Cardiac muscle cell (in vitro differentiated cells and primary cell): ENCODE measurements around the gene NFE2. TPM values are rescaled to one million over a fixed set of nuclear protein-coding genes. Genes with fewer than 3 reads are reported as not detected.

Experiments used
- DNase-seq, 2 donors: peaks; one replicate each; pipeline versions ENCODE4 v3.0.0 to v3.0.0-alpha.2; 2010 to 2017; ENCODE audit warnings: low read depth in 1 of 2, low spot score in 1 of 2
- H3K27ac ChIP-seq: fragments of 200-600 bp; sonication (generic); 2 replicates; pipeline ENCODE4 v1.5.1; 2016
- H3K27me3 ChIP-seq: fragments of 200-600 bp; sonication (generic); 2 replicates; pipeline ENCODE4 v1.6.0; 2016; ENCODE audit warnings: control low read depth
- H3K36me3 ChIP-seq: fragments of 200-600 bp; sonication (generic); 2 replicates; pipeline ENCODE4 v1.5.1; 2016; ENCODE audit warnings: control low read depth
- H3K4me1 ChIP-seq: fragments of 200-600 bp; sonication (generic); 2 replicates; pipeline ENCODE4 v1.8.1; 2017; ENCODE audit warnings: low read depth, mild to moderate bottlenecking, mixed run types
- H3K4me3 ChIP-seq: fragments of 200-600 bp; sonication (generic); 2 replicates; pipeline ENCODE4 v1.5.1; 2016; ENCODE audit warnings: mild to moderate bottlenecking
- H3K9me3 ChIP-seq: fragments of 200-600 bp; sonication (generic); 2 replicates; pipeline ENCODE4 v1.5.1; 2017; ENCODE audit warnings: low read depth, mild to moderate bottlenecking, control low read depth
- polyA plus RNA-seq: library from polyadenylated mRNA; unstranded; fragments of >200 nt; fragmentation: Nextera tagmentation; extraction: Ambion mirVana; gene quantifications from 2 replicates; pipeline ENCODE4 v1.2.1, GENCODE V29; 2016
- total RNA-seq: library from RNA; depleted of rRNA; stranded (reverse); fragments of >200 nt; gene quantifications from 2 replicates; pipeline ENCODE4 v1.2.3, GENCODE V29; 2016
- TF ChIP-seq, protein P1 (sequence below): IDR thresholded peaks from 2 replicates; pipeline ENCODE4 v1.5.1; 2012; ENCODE audit warnings: low read depth, mild to moderate bottlenecking, low read length

NFE2 gene
- total and polyA plus RNA-seq, 2 experiments from 2014 or later: 4.9 to 8.4 TPM

DNA sequence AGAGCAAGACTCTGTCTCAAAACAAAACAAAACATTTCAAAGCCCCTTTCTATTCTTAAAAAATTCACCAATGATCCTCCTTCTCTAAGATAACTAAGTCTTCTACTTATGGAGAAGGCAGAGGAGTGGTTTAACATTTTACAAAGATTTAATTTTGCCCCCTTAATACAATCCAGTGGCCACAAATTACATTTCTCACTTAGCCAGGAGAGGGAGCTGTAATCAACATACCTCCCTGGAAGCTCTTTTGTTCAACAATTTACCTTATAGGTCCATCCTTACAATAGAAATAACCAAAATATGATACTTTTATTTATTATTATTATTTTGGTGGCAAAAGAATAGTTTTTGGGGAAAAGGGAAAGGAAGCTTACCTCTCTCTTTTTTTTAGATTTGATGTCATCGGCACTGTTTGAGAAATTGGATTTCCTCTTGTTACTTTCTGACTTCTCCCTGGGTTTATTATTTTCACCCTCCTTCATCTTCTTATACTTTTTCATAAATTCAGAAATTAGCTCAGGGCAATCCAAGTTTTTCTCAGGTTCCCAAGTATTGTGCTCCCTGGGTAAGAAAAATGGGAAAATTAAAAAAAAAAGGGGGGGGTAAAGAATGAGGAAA is 49.0 kb downstream of the NFE2 start:
- Histone ChIP-seq H3K27me3 (no peaks in the 10 kb centered on the region), H3K4me3 (no peak overlapping the region), H3K27ac (no peak overlapping the region), H3K4me1 (peaks cover 10% of the 10 kb centered on the region), H3K36me3 (peaks cover 40% of the 10 kb centered on the region), H3K9me3 (no peaks in the 10 kb centered on the region)
- TF ChIP-seq, protein P1, sequence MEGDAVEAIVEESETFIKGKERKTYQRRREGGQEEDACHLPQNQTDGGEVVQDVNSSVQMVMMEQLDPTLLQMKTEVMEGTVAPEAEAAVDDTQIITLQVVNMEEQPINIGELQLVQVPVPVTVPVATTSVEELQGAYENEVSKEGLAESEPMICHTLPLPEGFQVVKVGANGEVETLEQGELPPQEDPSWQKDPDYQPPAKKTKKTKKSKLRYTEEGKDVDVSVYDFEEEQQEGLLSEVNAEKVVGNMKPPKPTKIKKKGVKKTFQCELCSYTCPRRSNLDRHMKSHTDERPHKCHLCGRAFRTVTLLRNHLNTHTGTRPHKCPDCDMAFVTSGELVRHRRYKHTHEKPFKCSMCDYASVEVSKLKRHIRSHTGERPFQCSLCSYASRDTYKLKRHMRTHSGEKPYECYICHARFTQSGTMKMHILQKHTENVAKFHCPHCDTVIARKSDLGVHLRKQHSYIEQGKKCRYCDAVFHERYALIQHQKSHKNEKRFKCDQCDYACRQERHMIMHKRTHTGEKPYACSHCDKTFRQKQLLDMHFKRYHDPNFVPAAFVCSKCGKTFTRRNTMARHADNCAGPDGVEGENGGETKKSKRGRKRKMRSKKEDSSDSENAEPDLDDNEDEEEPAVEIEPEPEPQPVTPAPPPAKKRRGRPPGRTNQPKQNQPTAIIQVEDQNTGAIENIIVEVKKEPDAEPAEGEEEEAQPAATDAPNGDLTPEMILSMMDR: peak; percentile 67
- DNase-seq: peak; percentile 55 to 72

DNA sequence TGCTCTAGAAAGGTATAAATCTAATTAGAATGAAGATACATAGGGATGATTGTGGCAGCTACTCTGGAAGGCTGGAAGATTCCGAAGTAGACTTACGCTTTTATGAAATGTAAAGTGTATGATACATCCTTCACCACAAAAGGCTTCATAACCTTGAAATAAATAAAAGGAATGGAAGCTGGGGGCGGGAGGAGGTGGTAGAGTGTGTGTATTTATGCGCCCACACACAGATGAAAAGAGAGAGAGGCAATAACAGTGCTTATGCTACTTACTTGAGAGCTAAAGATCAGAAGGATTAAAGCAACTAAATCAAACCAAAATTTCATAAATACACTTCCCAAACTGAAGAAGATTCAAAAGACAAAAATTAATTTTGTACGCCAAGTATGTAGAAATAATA is 51.3 kb downstream of the NFE2 start:
- no peak for DNase-seq
- Histone ChIP-seq H3K36me3 (peaks cover 34% of the 10 kb centered on the region), H3K27ac (peak overlapping the region; percentile 83), H3K4me1 (peaks cover 19% of the 10 kb centered on the region), H3K27me3 (no peaks in the 10 kb centered on the region), H3K4me3 (no peak overlapping the region), H3K9me3 (no peaks in the 10 kb centered on the region)
- TF ChIP-seq, protein P1: no peak

DNA sequence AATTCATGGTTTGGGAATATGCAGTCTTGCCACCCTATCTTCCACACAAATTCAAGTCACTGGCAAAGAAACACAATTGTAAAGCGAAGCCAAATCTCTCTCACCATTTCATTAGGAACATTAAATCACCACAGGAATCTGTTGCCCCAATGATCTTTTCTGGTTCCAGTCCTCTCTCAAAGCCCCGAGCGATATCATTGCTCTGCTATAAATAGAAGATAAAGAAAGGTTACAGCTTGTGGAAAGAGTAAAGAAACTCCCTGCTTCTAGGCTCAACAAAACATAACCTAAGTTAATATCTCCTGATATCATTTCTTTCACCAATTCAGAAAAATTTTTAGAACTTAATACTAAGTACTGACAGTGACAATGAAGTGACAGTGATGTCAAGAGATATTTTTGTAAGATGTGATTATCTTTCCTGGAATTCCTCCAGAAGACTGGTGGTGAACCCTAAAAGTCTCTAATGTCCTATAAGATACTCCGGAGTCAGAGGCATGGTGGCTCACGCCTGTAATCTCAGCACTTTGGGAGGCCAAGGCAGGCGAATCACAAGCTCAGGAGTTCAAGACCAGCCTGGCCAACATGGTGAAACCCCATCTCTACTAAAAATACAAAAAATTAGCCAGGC is 54.7 kb downstream of the NFE2 start:
- Histone ChIP-seq H3K36me3 (peaks cover 50% of the 10 kb centered on the region), H3K27me3 (no peaks in the 10 kb centered on the region), H3K9me3 (no peaks in the 10 kb centered on the region), H3K27ac (peak overlapping the region; percentile 84), H3K4me3 (no peak overlapping the region), H3K4me1 (peaks cover 19% of the 10 kb centered on the region)
- peak in 1 of 2 donors; percentile 23 for DNase-seq
- TF ChIP-seq, protein P1: no peak

Other genes with a start within 250 kb of the NFE2 start
- not detected in 2 replicates for gene HOXC4, start 247.2 kb downstream of the NFE2 start, total RNA-seq
- 0.37 TPM in 1 of 2 replicates, not detected in the other for gene HOXC4, start 247.2 kb downstream of the NFE2 start, polyA plus RNA-seq
- gene SMUG1, start 112.0 kb downstream of the NFE2 start, total RNA-seq: 54.2 and 57.2 TPM in 2 replicates
- 39.8 and 50.9 TPM in 2 replicates for gene SMUG1, start 112.0 kb downstream of the NFE2 start, polyA plus RNA-seq
- 72.7 and 98.3 TPM in 2 replicates for gene CBX5, start 20.9 kb downstream of the NFE2 start, total RNA-seq
- 49.5 and 63.9 TPM in 2 replicates for gene CBX5, start 20.9 kb downstream of the NFE2 start, polyA plus RNA-seq
- gene HNRNPA1, start 20.3 kb downstream of the NFE2 start, total RNA-seq: 782 and 963 TPM in 2 replicates
- 794 and 804 TPM in 2 replicates for gene HNRNPA1, start 20.3 kb downstream of the NFE2 start, polyA plus RNA-seq
- 131 and 152 TPM in 2 replicates for gene COPZ1, start 24.1 kb upstream of the NFE2 start, total RNA-seq
- gene COPZ1, start 24.1 kb upstream of the NFE2 start, polyA plus RNA-seq: 213 and 233 TPM in 2 replicates
- gene GPR84, start 63.5 kb upstream of the NFE2 start, total RNA-seq: 0.09 TPM in 1 of 2 replicates, not detected in the other
- gene GPR84, start 63.5 kb upstream of the NFE2 start, polyA plus RNA-seq: not detected in 2 replicates
- gene ZNF385A, start 83.7 kb upstream of the NFE2 start, total RNA-seq: 13.0 and 20.0 TPM in 2 replicates
- 13.4 and 16.0 TPM in 2 replicates for gene ZNF385A, start 83.7 kb upstream of the NFE2 start, polyA plus RNA-seq
- gene ITGA5, start 118.3 kb upstream of the NFE2 start, total RNA-seq: 45.9 and 55.8 TPM in 2 replicates
- 52.6 and 53.2 TPM in 2 replicates for gene ITGA5, start 118.3 kb upstream of the NFE2 start, polyA plus RNA-seq
- not detected in 2 replicates for gene GTSF1, start 172.6 kb upstream of the NFE2 start, total RNA-seq
- 0.40 TPM in 1 of 2 replicates, not detected in the other for gene GTSF1, start 172.6 kb upstream of the NFE2 start, polyA plus RNA-seq
- 0.06 and 0.28 TPM in 2 replicates for gene NCKAP1L, start 196.7 kb upstream of the NFE2 start, total RNA-seq
- gene NCKAP1L, start 196.7 kb upstream of the NFE2 start, polyA plus RNA-seq: 0.07 and 0.19 TPM in 2 replicates
- 17.0 and 23.7 TPM in 2 replicates for gene PDE1B, start 248.6 kb upstream of the NFE2 start, total RNA-seq
- gene PDE1B, start 248.6 kb upstream of the NFE2 start, polyA plus RNA-seq: 22.1 and 25.6 TPM in 2 replicates